GM12878 (cell line): Measurements from ENCODE around the gene SPTAN1. TPM values are rescaled to one million over a fixed set of nuclear protein-coding genes. Genes with fewer than 3 reads are reported as not detected.

Experiments used
- ATAC-seq: fragments of 200-7000 bp; cut with Tn5 transposase; 3 replicates; pipeline ENCODE4 v1.9.1; 2020; ENCODE audit warnings: mild to moderate bottlenecking, moderate library complexity
- BruUV-seq: library from RNA; stranded (reverse); fragments of 400-500 nt; replicated peaks from 2 replicates; lab custom pipeline; 2021; lab: Mats Ljungman, UMichigan
- CTCF ChIA-PET: fragments of 300-600 bp; sonication (Branson Sonifier 250); formaldehyde crosslinking; extraction: SDS; loops from one replicate; lab custom pipeline; 2021; ENCODE audit warnings: inconsistent platforms; lab: Yijun Ruan, JAX
- POLR2A ChIA-PET: fragments of 350-600 bp; formaldehyde crosslinking; extraction: SDS; loops from one replicate; lab custom pipeline; 2021; ENCODE audit warnings: inconsistent platforms; lab: Charles Lee
- RAD21 ChIA-PET: fragments of 300-600 bp; sonication (Branson Sonifier 250); formaldehyde crosslinking; loops from one replicate; lab custom pipeline; 2023; ENCODE audit warnings: antibody characterized with exemption; ENCODE audit not compliant: unreplicated experiment; lab: Charles Lee
- SMC1A ChIA-PET: fragments of 300-600 bp; sonication (Branson Sonifier 250); formaldehyde crosslinking; loops from one replicate; lab custom pipeline; 2023; ENCODE audit not compliant: unreplicated experiment, uncharacterized antibody; lab: Charles Lee
- DNase-seq: peaks from one replicate; pipeline ENCODE4 v3.0.0-alpha.2; 2011; ENCODE audit warnings: low read depth, low spot score
- FAIRE-seq: peaks from 3 replicates; lab custom pipeline; 2011; peaks lifted over from hg19 to GRCh38; lab: Jason Lieb, UNC
- H2AFZ ChIP-seq: 2 replicates; pipeline ENCODE4 v1.6.0; 2011; ENCODE audit warnings: low read depth, low read length, control low read depth; ENCODE audit not compliant: control insufficient read depth
- H3K27ac ChIP-seq: 2 replicates; pipeline ENCODE4 v1.5.1; 2011; ENCODE audit warnings: control low read depth; ENCODE audit not compliant: control insufficient read depth, insufficient read depth
- H3K27me3 ChIP-seq, 2 experiments: replicated peaks in 1 of 2; 2 replicates each; pipeline versions ENCODE4 v1.6.0 to v1.6.1; 2011; ENCODE audit warnings: low read length in 1 of 2; ENCODE audit not compliant: control insufficient read depth in 2 of 2, insufficient read depth in 2 of 2
- H3K36me3 ChIP-seq, 2 experiments: 2 replicates each; pipeline ENCODE4 v1.5.1; 2011; ENCODE audit warnings: low read length in 1 of 2; ENCODE audit not compliant: control insufficient read depth in 2 of 2, insufficient read depth in 2 of 2
- H3K4me1 ChIP-seq: 2 replicates; pipeline ENCODE4 v1.6.1; 2011; ENCODE audit warnings: mild to moderate bottlenecking, low read length, moderate library complexity, mixed read lengths; ENCODE audit not compliant: control insufficient read depth, insufficient read depth
- H3K4me2 ChIP-seq: 2 replicates; pipeline ENCODE4 v1.6.0; 2011; ENCODE audit warnings: control low read depth; ENCODE audit not compliant: control insufficient read depth, insufficient read depth
- H3K4me3 ChIP-seq: fragments of 200-600 bp; sonication (generic); 2 replicates; pipeline ENCODE4 v1.5.1; 2016
- H3K79me2 ChIP-seq: 2 replicates; pipeline ENCODE4 v1.6.0; 2011; ENCODE audit warnings: low read length; ENCODE audit not compliant: control insufficient read depth, insufficient read depth
- H3K9ac ChIP-seq: 2 replicates; pipeline ENCODE4 v1.8.0; 2011; ENCODE audit warnings: low read length, control low read depth, mixed read lengths; ENCODE audit not compliant: control insufficient read depth, insufficient read depth
- H3K9me3 ChIP-seq: replicated peaks from 3 replicates; pipeline ENCODE4 v1.5.1; 2011; ENCODE audit warnings: mild to moderate bottlenecking, low read length; ENCODE audit not compliant: control insufficient read depth, insufficient read depth
- H4K20me1 ChIP-seq: 2 replicates; pipeline ENCODE4 v1.6.0; 2011; ENCODE audit not compliant: control insufficient read depth, insufficient read depth
- BACH1 ChIP-seq: fragments of 450-650 bp; IDR thresholded peaks from 2 replicates; pipeline ENCODE4 v1.6.1; 2017; ENCODE audit warnings: mild to moderate bottlenecking, borderline replicate concordance
- HDAC2 ChIP-seq: fragments of 200-600 bp; sonication (generic); IDR thresholded peaks from 2 replicates; pipeline ENCODE4 v1.6.1; 2017
- SREBF2 ChIP-seq: IDR thresholded peaks from 2 replicates; pipeline ENCODE4 v1.6.1; 2012; ENCODE audit warnings: mild to moderate bottlenecking, low read length
- SUZ12 ChIP-seq: fragments of 200-600 bp; sonication (generic); IDR thresholded peaks from one replicate; pipeline ENCODE4 v1.6.1; 2018; ENCODE audit warnings: antibody characterized with exemption, mild to moderate bottlenecking; ENCODE audit not compliant: unreplicated experiment
- ZNF384 ChIP-seq: IDR thresholded peaks from 2 replicates; pipeline ENCODE4 v1.6.1; 2012; ENCODE audit warnings: low read depth, mild to moderate bottlenecking, low read length, improper control_type of control experiment, borderline replicate concordance
- ZZZ3 ChIP-seq: IDR thresholded peaks from 2 replicates; pipeline ENCODE4 v1.6.1; 2011; ENCODE audit warnings: low read depth; ENCODE audit not compliant: control insufficient read depth, insufficient read length
- WGBS: methylation state at CpG from one replicate; pipeline ENCODE4 v1.1.6; 2016; ENCODE audit warnings: low lambda C conversion rate; ENCODE audit not compliant: insufficient replicate concordance, insufficient coverage; ENCODE audit errors: missing lambda C conversion rate; 5-methylcytosine and 5-hydroxymethylcytosine counted together
- in situ Hi-C: fragments of 300-500 bp; cut with MboI; formaldehyde crosslinking; loops from 9 replicates; pipeline ENCODE4 v1.14.3; 2018; ENCODE audit warnings: mixed read lengths
- intact Hi-C: fragments of 100-400 bp; cut with micrococcal nuclease; formaldehyde crosslinking; loops from one replicate; pipeline ENCODE4 v1.14.2; 2022; ENCODE audit not compliant: unreplicated experiment
- polyA plus RNA-seq, 11 experiments: library from polyadenylated mRNA; depleted of rRNA in 4 of 11; unstranded in 6 of 11; stranded (reverse) in 5 of 11; fragments of >200 nt; fragmentation: Nextera tagmentation in 4 of 11; fragmentation: Illumina TruSeq in 1 of 11; extraction: Ambion mirVana in 4 of 11; extraction: Trizol in 1 of 11; gene quantifications; 1 replicate in 1 of 11; 2 replicates in 10 of 11; pipeline versions ENCODE4 v1.2.1 to v1.2.3, GENCODE V29; 2011 to 2016; ENCODE audit warnings: inconsistent platforms in 2 of 11, missing spikeins in 2 of 11, low read depth in 1 of 11
- total RNA-seq, 4 experiments: library from RNA; depleted of rRNA in 3 of 4; stranded (reverse); fragments of >200 nt in 3 of 4; fragmentation: Illumina TruSeq in 1 of 4; extraction: Trizol in 1 of 4; gene quantifications; 2 replicates each; pipeline versions ENCODE4 v1.2.1 to v1.2.3, GENCODE V29; 2013 to 2021
- TF ChIP-seq, protein P1 (sequence below): IDR thresholded peaks from 2 replicates; pipeline ENCODE4 v1.6.1; 2011; ENCODE audit warnings: borderline replicate concordance, low read depth, mild to moderate bottlenecking, moderate library complexity, mixed read lengths, low read length; ENCODE audit not compliant: insufficient read depth; ENCODE audit errors: extremely low read length
- TF ChIP-seq, protein P2 (sequence below): IDR thresholded peaks from 2 replicates; pipeline ENCODE4 v1.6.1; 2011; ENCODE audit warnings: low read depth, low read length, improper control_type of control experiment, borderline replicate concordance
- TF ChIP-seq, protein P3 (sequence below): IDR thresholded peaks from 2 replicates; pipeline ENCODE4 v1.6.1; 2012; ENCODE audit warnings: low read length, inconsistent platforms

Gene SPTAN1
- total and polyA plus RNA-seq, 10 of the 15 experiments (the other 5 are each of a cell fraction or from before 2014, with no cell fraction given), result 18.7 to 156 (median 73.6) TPM

DNA sequence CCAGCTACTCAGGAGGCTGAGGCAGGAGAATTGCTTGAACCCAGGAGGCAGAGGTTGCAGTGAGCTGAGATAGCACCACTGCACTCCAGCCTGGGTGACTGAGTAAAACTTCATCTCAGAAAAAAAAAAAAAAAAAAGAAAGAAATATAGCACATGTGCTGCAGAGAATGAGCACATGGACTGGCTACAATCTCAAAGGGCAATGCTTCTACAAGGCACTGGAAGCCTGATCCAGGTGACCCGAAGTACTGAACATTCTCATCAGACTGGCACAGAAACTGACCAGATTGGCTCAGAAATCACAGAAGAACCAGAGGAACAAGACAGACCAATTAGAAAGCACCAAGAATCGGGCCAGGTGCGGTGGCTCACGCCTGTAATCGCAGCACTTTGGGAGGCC, 99.4 kb downstream of the SPTAN1 start:
- Histone ChIP-seq H3K9ac (no peak overlapping the region), H3K4me3 (no peak overlapping the region), H4K20me1 (no peaks in the 10 kb centered on the region), H3K4me1 (no peaks in the 10 kb centered on the region), H3K79me2 (no peaks in the 10 kb centered on the region; the same call in 1 of the 2 replicates), H3K27ac (no peak overlapping the region), H3K9me3 (no peaks in the 10 kb centered on the region), H3K27me3 (no peaks in the 10 kb centered on the region), H3K36me3 (no peaks in the 10 kb centered on the region), H2AFZ (no peak overlapping the region), H3K4me2 (no peak overlapping the region)
- 100% methylated on average over 5 of the region's 5 CpGs for WGBS
- ATAC-seq, result no peak
- in situ Hi-C loops (no loop called here), intact Hi-C loops (loop anchor here (10.0 kb wide), 1 partner anchor 123 kb away; the partner anchor contains the start of gene ZER1)
- no TSS peak for BruUV-seq
- DNase-seq, result no peak
- ChIA-PET SMC1A (no interaction called here), POLR2A (interaction anchor here (0.6 to 1.0 kb wide), 2 partner anchors 8 to 34 kb away, joined by 4 to 5 read pairs; no protein-coding TSS in a partner anchor), CTCF (no interaction called here), RAD21 (interaction anchor here (0.6 to 0.7 kb wide), 2 partner anchors 17 to 376 kb away, joined by 3 read pairs; partner anchors contain the start of gene SH3GLB2)
- no peak for TF ChIP-seq HDAC2
- no peak for TF ChIP-seq SUZ12
- no peak for TF ChIP-seq BACH1
- TF ChIP-seq, protein P1, sequence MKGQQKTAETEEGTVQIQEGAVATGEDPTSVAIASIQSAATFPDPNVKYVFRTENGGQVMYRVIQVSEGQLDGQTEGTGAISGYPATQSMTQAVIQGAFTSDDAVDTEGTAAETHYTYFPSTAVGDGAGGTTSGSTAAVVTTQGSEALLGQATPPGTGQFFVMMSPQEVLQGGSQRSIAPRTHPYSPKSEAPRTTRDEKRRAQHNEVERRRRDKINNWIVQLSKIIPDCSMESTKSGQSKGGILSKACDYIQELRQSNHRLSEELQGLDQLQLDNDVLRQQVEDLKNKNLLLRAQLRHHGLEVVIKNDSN, result no peak
- TF ChIP-seq ZNF384, result no peak
- TF ChIP-seq, protein P2, sequence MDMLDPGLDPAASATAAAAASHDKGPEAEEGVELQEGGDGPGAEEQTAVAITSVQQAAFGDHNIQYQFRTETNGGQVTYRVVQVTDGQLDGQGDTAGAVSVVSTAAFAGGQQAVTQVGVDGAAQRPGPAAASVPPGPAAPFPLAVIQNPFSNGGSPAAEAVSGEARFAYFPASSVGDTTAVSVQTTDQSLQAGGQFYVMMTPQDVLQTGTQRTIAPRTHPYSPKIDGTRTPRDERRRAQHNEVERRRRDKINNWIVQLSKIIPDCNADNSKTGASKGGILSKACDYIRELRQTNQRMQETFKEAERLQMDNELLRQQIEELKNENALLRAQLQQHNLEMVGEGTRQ, result no peak
- no peak for TF ChIP-seq ZZZ3
- TF ChIP-seq, protein P3, sequence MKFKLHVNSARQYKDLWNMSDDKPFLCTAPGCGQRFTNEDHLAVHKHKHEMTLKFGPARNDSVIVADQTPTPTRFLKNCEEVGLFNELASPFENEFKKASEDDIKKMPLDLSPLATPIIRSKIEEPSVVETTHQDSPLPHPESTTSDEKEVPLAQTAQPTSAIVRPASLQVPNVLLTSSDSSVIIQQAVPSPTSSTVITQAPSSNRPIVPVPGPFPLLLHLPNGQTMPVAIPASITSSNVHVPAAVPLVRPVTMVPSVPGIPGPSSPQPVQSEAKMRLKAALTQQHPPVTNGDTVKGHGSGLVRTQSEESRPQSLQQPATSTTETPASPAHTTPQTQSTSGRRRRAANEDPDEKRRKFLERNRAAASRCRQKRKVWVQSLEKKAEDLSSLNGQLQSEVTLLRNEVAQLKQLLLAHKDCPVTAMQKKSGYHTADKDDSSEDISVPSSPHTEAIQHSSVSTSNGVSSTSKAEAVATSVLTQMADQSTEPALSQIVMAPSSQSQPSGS, result no peak
- no peak for TF ChIP-seq SREBF2
- FAIRE-seq, result no peak
